HG03066 (cell line): ENCODE measurements around the gene SLC22A4.

ENCODE experiments used
- ATAC-seq: cut with Tn5 transposase; IDR thresholded peaks from one replicate; pipeline ENCODE4 v1.9.1; 2021; ENCODE audit warnings: low read depth; ENCODE audit not compliant: unreplicated experiment

The SLC22A4 gene

GRCh38 chr5:132297211-132297940 lies 3.2 kb downstream of the SLC22A4 start:
- no peak for ATAC-seq

DNA sequence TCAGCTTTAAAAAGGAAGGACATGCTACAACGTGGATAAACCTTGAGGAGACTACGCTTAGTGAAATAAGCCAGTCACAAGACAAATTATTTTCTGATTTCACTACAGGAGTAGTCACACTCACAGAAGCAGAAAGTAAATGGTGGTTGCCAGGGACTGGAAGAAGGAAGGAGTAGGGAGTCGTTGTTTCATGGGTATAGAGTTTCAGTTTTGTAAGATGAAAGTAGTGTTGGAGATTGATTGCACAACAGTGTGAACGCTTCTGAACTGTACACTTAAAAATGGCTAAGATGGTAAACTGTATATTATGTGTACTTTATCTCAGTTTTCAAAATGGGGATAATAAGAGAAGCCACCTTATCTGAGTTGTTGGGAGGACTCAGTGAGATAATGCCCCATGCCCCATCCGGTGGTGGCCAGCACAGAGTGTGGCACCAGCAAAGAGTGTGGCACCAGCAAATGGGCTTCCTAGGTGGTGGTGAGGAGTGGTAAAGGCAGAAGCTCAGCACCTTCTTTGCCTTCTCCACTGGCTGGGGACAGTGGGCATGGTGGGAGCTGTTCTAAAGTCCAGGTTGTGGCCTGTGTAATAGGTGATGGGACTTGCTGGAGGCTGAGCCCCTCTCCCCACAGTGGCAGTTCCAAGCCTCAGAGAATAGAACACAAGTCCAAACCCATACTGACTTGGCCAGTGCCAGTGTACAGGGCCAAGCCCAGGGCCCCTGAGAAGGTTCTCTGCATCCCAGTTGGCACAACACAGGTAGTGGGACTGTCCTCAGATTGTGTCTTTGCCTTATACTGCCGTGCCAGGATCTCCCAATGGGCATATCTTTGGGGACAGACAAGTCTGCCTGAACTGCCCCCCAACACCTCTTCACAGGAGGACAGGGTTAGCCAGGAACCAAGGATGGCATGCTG lies 4.4 kb downstream of the SLC22A4 start:
- ATAC-seq = no peak

DNA sequence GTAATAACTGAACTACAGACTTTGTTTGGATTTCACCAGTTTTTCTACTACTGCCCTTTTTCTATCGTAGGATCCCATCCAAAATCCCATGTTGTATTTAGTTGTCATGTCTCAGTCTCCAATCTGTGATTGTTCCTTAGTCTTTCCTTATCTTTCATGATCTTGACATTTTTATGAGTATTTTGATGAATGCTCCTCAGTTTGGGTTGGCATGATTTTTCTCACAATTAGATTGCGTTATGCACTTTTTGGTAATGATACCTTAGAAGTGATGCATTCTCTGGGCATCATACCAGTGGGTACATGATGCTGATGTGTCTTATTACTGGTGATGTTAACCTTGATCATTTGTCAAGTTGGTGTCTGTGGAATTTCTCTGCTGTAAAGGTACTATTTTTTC lies 5.7 kb downstream of the SLC22A4 start:
- no peak for ATAC-seq

- no peak for ATAC-seq
Measured at GRCh38 chr5:132300577-132301343, 6.6 kb downstream of the SLC22A4 start.

- no peak for ATAC-seq
Measured at GRCh38 chr5:132301344-132302271, 7.4 kb downstream of the SLC22A4 start.

DNA sequence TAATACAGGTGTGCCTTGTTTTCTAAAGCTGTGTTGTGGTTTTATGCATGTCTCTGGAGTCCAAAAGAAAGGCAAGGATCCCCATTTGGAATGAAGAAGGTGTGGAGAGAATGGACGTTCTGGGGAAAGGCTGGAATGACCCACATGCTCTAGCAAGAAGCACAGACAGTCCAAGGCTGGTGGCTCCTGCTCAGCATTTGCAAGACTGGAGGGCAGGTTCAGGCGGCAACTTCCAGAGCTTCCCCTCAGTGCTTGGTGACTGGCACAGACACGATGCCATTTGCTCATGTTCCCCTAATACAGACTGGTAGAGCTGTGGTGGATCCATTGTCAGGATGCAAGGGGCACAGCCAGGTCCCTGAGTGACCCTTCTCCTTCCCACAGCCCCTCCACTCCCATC lies 8.2 kb downstream of the SLC22A4 start:
- no peak for ATAC-seq

DNA sequence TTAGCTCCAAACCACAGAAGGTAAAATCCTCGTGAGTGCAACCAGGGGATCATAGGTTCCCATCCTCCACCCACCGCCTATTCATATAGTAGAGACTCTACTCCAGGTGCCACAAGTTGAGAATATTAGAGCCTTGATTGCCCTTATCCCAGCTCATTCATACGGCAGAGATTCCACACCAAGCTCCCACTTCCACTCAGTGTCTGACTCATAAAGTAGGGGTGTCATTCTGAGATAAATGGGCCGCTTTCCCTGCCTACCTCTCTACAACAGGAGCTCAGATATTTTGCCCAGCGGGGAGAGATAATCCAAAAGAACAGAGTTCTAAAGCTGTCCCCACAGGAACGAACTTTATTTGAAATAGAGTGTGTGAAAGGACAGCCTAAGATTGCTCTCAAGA lies 9.4 kb downstream of the SLC22A4 start:
- ATAC-seq = no peak

GRCh38 chr5:132305420-132305819 lies 11.2 kb downstream of the SLC22A4 start:
- no peak for ATAC-seq

DNA sequence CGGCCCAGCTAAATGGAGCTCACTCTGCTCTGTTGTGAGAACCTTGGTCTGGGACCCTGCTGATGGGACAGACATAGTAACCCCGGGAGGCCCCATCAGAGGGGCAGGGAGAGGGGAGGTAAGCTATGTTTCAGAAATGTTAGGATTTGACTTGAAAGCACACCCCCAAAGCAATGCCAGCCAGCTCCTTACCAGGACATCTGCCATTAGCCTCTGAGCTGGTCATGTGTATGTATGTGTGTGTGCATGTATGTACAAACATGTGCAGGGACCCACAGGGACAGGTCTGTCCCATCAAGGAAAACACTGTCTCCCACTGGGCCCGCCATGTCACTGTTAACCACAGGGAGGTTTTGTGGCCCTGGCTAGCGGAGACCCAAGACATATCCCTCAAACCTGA lies 14.5 kb downstream of the SLC22A4 start:
- ATAC-seq = no peak

- no peak for ATAC-seq
Measured at GRCh38 chr5:132309679-132310078, 15.5 kb downstream of the SLC22A4 start.

- no peak for ATAC-seq
Measured at GRCh38 chr5:132310141-132310834, 16.1 kb downstream of the SLC22A4 start.

- ATAC-seq = no peak
Measured at GRCh38 chr5:132313366-132313765, 19.2 kb downstream of the SLC22A4 start.

DNA sequence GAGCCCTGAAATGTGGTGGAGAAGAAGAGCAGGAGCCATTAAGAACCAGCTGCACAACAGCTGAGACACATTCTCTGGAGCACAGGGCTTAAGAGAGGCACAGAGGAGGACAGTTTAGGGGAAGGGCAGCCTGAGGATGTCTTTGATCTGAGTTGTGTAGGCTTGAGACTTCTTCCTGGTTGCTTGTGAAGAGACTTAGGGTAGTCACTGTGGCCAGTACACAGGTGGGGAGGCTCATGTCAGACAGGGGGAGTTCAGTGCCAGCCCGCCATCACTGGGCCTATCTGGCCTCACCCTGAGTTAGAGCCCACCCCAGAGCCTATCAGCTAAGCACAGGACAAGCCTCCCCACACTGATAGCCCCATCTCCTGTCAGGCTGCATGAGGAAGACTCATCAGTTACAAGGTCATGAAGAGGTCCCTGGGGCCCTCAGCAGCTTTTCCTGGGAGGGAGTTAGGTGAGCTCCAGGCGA lies 19.8 kb downstream of the SLC22A4 start:
- ATAC-seq = no peak

DNA sequence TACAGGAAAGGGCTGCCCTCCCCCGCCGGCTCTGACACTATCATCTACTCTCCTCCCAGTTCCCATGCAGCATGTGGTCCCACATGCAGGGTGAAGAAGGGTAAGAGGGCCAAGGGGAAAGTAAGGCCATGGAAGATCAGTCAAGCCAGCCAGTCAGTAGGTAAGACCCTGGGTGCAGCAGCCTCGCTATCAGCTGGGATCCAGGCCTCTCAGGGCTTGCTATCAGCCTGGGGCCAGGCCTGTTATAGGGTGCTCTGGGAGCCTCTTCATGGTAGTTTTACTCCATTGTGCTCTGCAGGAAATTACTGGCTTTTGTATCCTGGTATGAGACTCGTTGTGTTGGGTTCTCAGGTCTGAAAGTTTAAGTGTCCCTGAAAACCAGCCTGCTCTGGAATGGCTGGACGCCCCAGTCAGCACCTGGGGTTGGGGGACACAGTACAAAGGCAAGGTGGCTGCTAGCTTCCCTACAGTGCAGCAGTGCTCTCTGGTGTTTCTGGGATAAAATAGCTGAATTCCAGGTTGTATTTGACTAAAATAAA lies 21.4 kb downstream of the SLC22A4 start:
- no peak for ATAC-seq

GRCh38 chr5:132319975-132320374 lies 25.8 kb downstream of the SLC22A4 start:
- no peak for ATAC-seq

GRCh38 chr5:132321109-132321721 lies 27.0 kb downstream of the SLC22A4 start:
- no peak for ATAC-seq

- ATAC-seq = no peak
Measured at GRCh38 chr5:132322266-132322665, 28.1 kb downstream of the SLC22A4 start.

GRCh38 chr5:132323202-132323601 lies 29.0 kb downstream of the SLC22A4 start:
- no peak for ATAC-seq

- no peak for ATAC-seq
Measured at GRCh38 chr5:132325691-132326090, 31.5 kb downstream of the SLC22A4 start.
